K562 (cell line): ENCODE data around the gene MTFR2. TPM values are rescaled to one million over a fixed set of nuclear protein-coding genes. Genes with fewer than 3 reads are reported as not detected.

Source experiments
- ETV5 ChIP-seq: sonication (generic); formaldehyde crosslinking; IDR thresholded peaks from 2 replicates; pipeline ENCODE4 v1.4.0; 2020; ENCODE audit warnings: low read depth, mild to moderate bottlenecking, missing genetic modification reagents
- GATAD2B ChIP-seq: fragments of 450-650 bp; IDR thresholded peaks from 2 replicates; pipeline ENCODE4 v1.6.1; 2017; ENCODE audit warnings: mild to moderate bottlenecking, borderline replicate concordance
- NEUROD1 ChIP-seq: fragments of 150-350 bp; IDR thresholded peaks from 2 replicates; pipeline ENCODE4 v1.6.1; 2014; ENCODE audit warnings: borderline replicate concordance, low read length, low read depth; ENCODE audit not compliant: partially characterized antibody
- RBM17 ChIP-seq: fragments of 200-400 bp; formaldehyde crosslinking; IDR thresholded peaks from 2 replicates; pipeline ENCODE4 v1.6.1; 2017; ENCODE audit warnings: low read depth, mild to moderate bottlenecking, low read length, borderline replicate concordance
- SMARCA4 ChIP-seq: fragments of 450-650 bp; IDR thresholded peaks from 2 replicates; pipeline ENCODE4 v1.6.1; 2016
- TCF7L2 ChIP-seq: fragments of 150-350 bp; IDR thresholded peaks from 2 replicates; pipeline ENCODE4 v1.6.1; 2016; ENCODE audit warnings: low read depth, mild to moderate bottlenecking, low read length, moderate library complexity
- TOE1 ChIP-seq, 2 experiments: fragments of 450-650 bp in 1 of 2; sonication (generic) in 1 of 2; formaldehyde crosslinking in 1 of 2; IDR thresholded peaks; 2 replicates each; pipeline versions ENCODE4 v1.7.1 to v1.8.0; 2016 to 2022; ENCODE audit warnings: borderline replicate concordance in 2 of 2, mild to moderate bottlenecking in 2 of 2, antibody characterized with exemption in 1 of 2, inconsistent platforms in 1 of 2, low read depth in 1 of 2, missing genetic modification reagents in 1 of 2, moderate library complexity in 1 of 2
- WHSC1 ChIP-seq: IDR thresholded peaks from one replicate; pipeline ENCODE4 v1.6.1; 2012; ENCODE audit warnings: low read length, control low read depth, inconsistent platforms
- ZFP36 ChIP-seq: fragments of 150-350 bp; IDR thresholded peaks from 2 replicates; pipeline ENCODE4 v1.6.1; 2018; ENCODE audit warnings: low read length, low read depth; ENCODE audit not compliant: partially characterized antibody
- ZNF124 ChIP-seq: sonication (generic); formaldehyde crosslinking; IDR thresholded peaks from 2 replicates; pipeline ENCODE4 v1.8.1; 2022; ENCODE audit warnings: missing genetic modification reagents
- ZNF282 ChIP-seq: sonication (generic); formaldehyde crosslinking; IDR thresholded peaks from 2 replicates; pipeline ENCODE4 v1.8.1; 2023; ENCODE audit warnings: missing genetic modification reagents
- ZNF311 ChIP-seq: fragments of 250-450 bp; sonication (Bioruptor Pico); IDR thresholded peaks from 2 replicates; pipeline ENCODE4 v1.4.0; 2020; ENCODE audit warnings: mild to moderate bottlenecking, moderate library complexity
- polyA plus RNA-seq, 8 experiments: library from polyadenylated mRNA; depleted of rRNA in 4 of 8; stranded (reverse) in 5 of 8; unstranded in 3 of 8; fragments of >200 nt; fragmentation: Nextera tagmentation in 2 of 8; fragmentation: Illumina TruSeq in 1 of 8; extraction: Ambion mirVana in 2 of 8; extraction: Trizol in 1 of 8; gene quantifications; 2 replicates each; pipeline versions ENCODE4 v1.2.1 to v1.2.3, GENCODE V29; 2011 to 2014; ENCODE audit warnings: inconsistent platforms in 1 of 8, missing spikeins in 1 of 8
- total RNA-seq, 7 experiments: library from RNA; depleted of rRNA in 6 of 7; stranded (reverse); fragments of >200 nt in 6 of 7; fragmentation: Illumina TruSeq in 2 of 7; extraction: Trizol in 2 of 7; gene quantifications; 2 replicates each; pipeline versions ENCODE4 v1.2.1 to v1.2.3, GENCODE V29; 2011 to 2021; ENCODE audit warnings: low replicate concordance in 1 of 7
- TF ChIP-seq, protein P1 (sequence below): IDR thresholded peaks from 3 replicates; pipeline ENCODE4 v1.6.1; 2011; ENCODE audit warnings: borderline replicate concordance, mild to moderate bottlenecking; ENCODE audit not compliant: insufficient read length, insufficient read depth
- TF ChIP-seq, protein P2 (sequence below): fragments of 450-650 bp; IDR thresholded peaks from 2 replicates; pipeline ENCODE4 v1.6.1; 2016; ENCODE audit warnings: mild to moderate bottlenecking
- TF ChIP-seq, protein P3 (sequence below): IDR thresholded peaks from 2 replicates; pipeline ENCODE4 v1.6.1; 2011; ENCODE audit not compliant: insufficient read length; ENCODE audit errors: extremely low read depth
- TF ChIP-seq, protein P4 (sequence below): fragments of 250-450 bp; sonication (Bioruptor Pico); IDR thresholded peaks from 2 replicates; pipeline ENCODE4 v1.4.0; 2020; ENCODE audit warnings: mild to moderate bottlenecking, moderate library complexity
- TF ChIP-seq, protein P5 (sequence below): fragments of 450-650 bp; conservative IDR thresholded peaks from 2 replicates; pipeline ENCODE4 v1.6.1; 2016; ENCODE audit warnings: missing genetic modification characterization, low read depth, mild to moderate bottlenecking, control low read depth, missing compliant biosample characterization

The MTFR2 gene
- total and polyA plus RNA-seq, 9 of the 15 experiments (the other 6 are each of a cell fraction or from before 2014, with no cell fraction given), result 10.1 to 63.3 (median 45.9) TPM

DNA sequence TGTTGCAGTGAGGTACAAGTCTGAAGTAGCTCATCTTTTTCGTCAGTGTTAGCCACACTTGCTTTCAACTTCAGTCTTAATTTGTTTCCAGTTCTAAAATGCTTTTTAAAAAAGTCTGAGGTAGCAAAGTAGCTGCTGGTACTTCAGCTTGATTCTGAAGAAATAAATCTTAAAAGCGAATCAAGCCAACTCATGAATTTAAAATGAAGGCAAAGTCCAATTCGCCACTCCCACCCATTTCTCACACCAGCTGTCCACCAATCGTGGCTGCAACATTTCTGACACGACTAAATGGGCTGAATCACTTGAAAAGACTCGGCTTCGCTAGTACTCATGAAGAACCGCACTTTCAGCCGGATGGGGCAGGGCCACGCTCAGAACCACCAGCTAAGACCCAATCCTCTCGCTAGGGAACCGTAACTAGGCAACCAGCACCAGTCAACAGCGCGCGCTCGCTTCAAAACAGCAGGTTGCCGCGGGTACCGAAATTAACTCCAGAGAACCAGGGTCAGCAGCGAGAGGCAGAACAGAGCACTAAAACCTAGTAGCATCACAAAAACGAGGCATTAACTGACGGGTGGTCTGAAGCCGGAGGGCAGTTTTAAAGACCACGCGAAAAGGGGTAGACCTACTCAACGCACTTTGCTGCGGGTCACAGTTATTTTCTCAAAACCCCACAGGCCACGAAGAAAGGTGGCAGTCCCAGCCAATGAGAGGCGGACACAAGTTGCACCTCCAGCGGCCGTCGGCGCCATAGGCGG lies 38.6 kb upstream of the MTFR2 start (continued):
- TF ChIP-seq TOE1 (IDR thresholded peaks at IDR 0.05; ENCODE audit: borderline replicate concordance), result peak; percentile 7
- TF ChIP-seq TOE1 (CRISPR knock-in tag; IDR thresholded peaks at IDR 0.05; ENCODE audit: borderline replicate concordance, low read depth), result peak; percentile 82; the same call in 1 of the 2 replicates
- TF ChIP-seq ZNF311 (CRISPR knock-in tag), result no peak
- TF ChIP-seq, protein P1, sequence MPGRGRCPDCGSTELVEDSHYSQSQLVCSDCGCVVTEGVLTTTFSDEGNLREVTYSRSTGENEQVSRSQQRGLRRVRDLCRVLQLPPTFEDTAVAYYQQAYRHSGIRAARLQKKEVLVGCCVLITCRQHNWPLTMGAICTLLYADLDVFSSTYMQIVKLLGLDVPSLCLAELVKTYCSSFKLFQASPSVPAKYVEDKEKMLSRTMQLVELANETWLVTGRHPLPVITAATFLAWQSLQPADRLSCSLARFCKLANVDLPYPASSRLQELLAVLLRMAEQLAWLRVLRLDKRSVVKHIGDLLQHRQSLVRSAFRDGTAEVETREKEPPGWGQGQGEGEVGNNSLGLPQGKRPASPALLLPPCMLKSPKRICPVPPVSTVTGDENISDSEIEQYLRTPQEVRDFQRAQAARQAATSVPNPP, result no peak
- TF ChIP-seq SMARCA4, result no peak; the same call in 1 of the 2 replicates
- TF ChIP-seq, protein P2, sequence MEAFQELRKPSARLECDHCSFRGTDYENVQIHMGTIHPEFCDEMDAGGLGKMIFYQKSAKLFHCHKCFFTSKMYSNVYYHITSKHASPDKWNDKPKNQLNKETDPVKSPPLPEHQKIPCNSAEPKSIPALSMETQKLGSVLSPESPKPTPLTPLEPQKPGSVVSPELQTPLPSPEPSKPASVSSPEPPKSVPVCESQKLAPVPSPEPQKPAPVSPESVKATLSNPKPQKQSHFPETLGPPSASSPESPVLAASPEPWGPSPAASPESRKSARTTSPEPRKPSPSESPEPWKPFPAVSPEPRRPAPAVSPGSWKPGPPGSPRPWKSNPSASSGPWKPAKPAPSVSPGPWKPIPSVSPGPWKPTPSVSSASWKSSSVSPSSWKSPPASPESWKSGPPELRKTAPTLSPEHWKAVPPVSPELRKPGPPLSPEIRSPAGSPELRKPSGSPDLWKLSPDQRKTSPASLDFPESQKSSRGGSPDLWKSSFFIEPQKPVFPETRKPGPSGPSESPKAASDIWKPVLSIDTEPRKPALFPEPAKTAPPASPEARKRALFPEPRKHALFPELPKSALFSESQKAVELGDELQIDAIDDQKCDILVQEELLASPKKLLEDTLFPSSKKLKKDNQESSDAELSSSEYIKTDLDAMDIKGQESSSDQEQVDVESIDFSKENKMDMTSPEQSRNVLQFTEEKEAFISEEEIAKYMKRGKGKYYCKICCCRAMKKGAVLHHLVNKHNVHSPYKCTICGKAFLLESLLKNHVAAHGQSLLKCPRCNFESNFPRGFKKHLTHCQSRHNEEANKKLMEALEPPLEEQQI, result no peak
- no peak for TF ChIP-seq GATAD2B
- TF ChIP-seq ZNF124, result no peak
- TF ChIP-seq, protein P3, sequence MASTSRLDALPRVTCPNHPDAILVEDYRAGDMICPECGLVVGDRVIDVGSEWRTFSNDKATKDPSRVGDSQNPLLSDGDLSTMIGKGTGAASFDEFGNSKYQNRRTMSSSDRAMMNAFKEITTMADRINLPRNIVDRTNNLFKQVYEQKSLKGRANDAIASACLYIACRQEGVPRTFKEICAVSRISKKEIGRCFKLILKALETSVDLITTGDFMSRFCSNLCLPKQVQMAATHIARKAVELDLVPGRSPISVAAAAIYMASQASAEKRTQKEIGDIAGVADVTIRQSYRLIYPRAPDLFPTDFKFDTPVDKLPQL, result no peak
- no peak for TF ChIP-seq RBM17
- TF ChIP-seq ETV5 (CRISPR knock-in tag), result no peak
- no peak for TF ChIP-seq ZNF282 (CRISPR knock-in tag)
- peak; percentile 6 for TF ChIP-seq NEUROD1
- TF ChIP-seq TCF7L2, result no peak
- TF ChIP-seq, protein P4, sequence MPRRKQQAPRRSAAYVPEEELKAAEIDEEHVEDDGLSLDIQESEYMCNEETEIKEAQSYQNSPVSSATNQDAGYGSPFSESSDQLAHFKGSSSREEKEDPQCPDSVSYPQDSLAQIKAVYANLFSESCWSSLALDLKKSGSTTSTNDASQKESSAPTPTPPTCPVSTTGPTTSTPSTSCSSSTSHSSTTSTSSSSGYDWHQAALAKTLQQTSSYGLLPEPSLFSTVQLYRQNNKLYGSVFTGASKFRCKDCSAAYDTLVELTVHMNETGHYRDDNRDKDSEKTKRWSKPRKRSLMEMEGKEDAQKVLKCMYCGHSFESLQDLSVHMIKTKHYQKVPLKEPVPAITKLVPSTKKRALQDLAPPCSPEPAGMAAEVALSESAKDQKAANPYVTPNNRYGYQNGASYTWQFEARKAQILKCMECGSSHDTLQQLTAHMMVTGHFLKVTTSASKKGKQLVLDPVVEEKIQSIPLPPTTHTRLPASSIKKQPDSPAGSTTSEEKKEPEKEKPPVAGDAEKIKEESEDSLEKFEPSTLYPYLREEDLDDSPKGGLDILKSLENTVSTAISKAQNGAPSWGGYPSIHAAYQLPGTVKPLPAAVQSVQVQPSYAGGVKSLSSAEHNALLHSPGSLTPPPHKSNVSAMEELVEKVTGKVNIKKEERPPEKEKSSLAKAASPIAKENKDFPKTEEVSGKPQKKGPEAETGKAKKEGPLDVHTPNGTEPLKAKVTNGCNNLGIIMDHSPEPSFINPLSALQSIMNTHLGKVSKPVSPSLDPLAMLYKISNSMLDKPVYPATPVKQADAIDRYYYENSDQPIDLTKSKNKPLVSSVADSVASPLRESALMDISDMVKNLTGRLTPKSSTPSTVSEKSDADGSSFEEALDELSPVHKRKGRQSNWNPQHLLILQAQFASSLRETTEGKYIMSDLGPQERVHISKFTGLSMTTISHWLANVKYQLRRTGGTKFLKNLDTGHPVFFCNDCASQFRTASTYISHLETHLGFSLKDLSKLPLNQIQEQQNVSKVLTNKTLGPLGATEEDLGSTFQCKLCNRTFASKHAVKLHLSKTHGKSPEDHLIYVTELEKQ (CRISPR knock-in tag), result no peak
- TF ChIP-seq ZFP36, result no peak
- TF ChIP-seq, protein P5, sequence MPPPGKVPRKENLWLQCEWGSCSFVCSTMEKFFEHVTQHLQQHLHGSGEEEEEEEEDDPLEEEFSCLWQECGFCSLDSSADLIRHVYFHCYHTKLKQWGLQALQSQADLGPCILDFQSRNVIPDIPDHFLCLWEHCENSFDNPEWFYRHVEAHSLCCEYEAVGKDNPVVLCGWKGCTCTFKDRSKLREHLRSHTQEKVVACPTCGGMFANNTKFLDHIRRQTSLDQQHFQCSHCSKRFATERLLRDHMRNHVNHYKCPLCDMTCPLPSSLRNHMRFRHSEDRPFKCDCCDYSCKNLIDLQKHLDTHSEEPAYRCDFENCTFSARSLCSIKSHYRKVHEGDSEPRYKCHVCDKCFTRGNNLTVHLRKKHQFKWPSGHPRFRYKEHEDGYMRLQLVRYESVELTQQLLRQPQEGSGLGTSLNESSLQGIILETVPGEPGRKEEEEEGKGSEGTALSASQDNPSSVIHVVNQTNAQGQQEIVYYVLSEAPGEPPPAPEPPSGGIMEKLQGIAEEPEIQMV (tag), result no peak
- no peak for TF ChIP-seq WHSC1
